Endothelial cell of umbilical vein (primary cell): ENCODE data around the gene BCAN.

Experiments
- TF ChIP-seq, protein P1 (sequence below): IDR thresholded peaks from 2 replicates; pipeline ENCODE4 v1.6.1; 2011; ENCODE audit not compliant: insufficient read depth, insufficient read length
- TF ChIP-seq, protein P2 (sequence below), 2 donors: IDR thresholded peaks; 1 replicate in 1 of 2; 2 replicates in 1 of 2; pipeline ENCODE4 v1.5.1; 2011; ENCODE audit warnings: low read length in 2 of 2, mild to moderate bottlenecking in 2 of 2, moderate library complexity in 2 of 2, control low read depth in 1 of 2, inconsistent platforms in 1 of 2, low read depth in 1 of 2; ENCODE audit not compliant: insufficient read depth in 1 of 2; ENCODE audit errors: extremely low read depth in 1 of 2

DNA sequence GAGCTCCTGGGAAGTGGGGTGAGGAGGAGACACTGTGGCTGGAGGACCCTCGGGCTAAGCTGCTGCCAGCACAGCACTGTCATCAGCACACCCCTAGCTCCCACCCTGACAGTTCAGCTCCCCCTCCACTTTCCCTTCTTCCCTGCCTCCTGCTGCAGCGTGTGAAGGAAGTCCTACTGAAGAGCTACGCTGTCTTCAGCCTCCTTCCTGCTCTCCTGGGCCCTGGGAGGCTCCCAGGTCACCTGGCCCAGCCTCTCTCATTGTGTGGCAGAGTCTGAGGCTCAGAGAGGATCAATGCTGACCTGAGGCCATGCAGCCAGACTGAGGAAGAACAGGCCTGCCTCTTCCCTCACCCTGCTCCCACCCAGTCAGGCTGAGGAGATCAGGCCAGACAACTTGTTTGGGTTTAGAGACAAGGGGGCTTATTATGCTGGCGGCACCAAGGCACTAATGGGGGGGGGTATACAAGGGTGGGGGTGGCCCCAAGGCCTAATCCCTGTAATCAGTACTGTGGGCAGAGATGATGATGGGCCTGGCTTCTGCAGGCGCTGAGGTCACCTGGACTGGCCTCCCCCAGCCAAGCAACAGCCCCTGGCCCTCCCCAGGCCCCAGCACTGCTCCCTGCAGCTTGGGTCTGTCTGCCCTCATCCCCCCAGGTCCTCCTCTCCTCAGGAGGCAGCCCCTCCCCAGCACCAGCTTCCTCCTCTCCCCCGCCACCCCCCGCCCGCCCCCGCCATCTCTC lies 26.2 kb downstream of the BCAN start:
- TF ChIP-seq, protein P1, sequence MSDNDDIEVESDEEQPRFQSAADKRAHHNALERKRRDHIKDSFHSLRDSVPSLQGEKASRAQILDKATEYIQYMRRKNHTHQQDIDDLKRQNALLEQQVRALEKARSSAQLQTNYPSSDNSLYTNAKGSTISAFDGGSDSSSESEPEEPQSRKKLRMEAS, result no peak
- TF ChIP-seq, protein P2, sequence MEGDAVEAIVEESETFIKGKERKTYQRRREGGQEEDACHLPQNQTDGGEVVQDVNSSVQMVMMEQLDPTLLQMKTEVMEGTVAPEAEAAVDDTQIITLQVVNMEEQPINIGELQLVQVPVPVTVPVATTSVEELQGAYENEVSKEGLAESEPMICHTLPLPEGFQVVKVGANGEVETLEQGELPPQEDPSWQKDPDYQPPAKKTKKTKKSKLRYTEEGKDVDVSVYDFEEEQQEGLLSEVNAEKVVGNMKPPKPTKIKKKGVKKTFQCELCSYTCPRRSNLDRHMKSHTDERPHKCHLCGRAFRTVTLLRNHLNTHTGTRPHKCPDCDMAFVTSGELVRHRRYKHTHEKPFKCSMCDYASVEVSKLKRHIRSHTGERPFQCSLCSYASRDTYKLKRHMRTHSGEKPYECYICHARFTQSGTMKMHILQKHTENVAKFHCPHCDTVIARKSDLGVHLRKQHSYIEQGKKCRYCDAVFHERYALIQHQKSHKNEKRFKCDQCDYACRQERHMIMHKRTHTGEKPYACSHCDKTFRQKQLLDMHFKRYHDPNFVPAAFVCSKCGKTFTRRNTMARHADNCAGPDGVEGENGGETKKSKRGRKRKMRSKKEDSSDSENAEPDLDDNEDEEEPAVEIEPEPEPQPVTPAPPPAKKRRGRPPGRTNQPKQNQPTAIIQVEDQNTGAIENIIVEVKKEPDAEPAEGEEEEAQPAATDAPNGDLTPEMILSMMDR (IDR thresholded peaks at IDR 0.05; ENCODE audit: extremely low read depth in 1 of 2, insufficient read depth in 1 of 2, low read depth in 1 of 2, low read length in 2 of 2), result no peak
